ENCODE measurements around the gene NDST1. TPM values are rescaled to one million over a fixed set of nuclear protein-coding genes. Genes with fewer than 3 reads are reported as not detected.

The NDST1 gene
- total and polyA plus RNA-seq, 2 of the 8 experiments (the other 6 are each of a cell fraction or from before 2014, with no cell fraction given): 27.0 to 72.0 TPM

GRCh38 chr5:150507474-150508276 lies at the start of gene NDST1 (continued):
- TF ChIP-seq CEBPB (IDR thresholded peaks at IDR 0.05; ENCODE audit: low read depth, low read length) (no peak), EZH2 (IDR thresholded peaks at IDR 0.05; ENCODE audit: low read depth, low read length, severe bottlenecking) (no peak)
